HG02840 (cell line): ENCODE results near the gene MAPK11.

ENCODE experiments used
- ATAC-seq: cut with Tn5 transposase; IDR thresholded peaks from one replicate; pipeline ENCODE4 v1.9.1; 2021; ENCODE audit warnings: mild to moderate bottlenecking, moderate library complexity, moderate number of reproducible peaks; ENCODE audit not compliant: unreplicated experiment, low FRiP score

The MAPK11 gene

DNA sequence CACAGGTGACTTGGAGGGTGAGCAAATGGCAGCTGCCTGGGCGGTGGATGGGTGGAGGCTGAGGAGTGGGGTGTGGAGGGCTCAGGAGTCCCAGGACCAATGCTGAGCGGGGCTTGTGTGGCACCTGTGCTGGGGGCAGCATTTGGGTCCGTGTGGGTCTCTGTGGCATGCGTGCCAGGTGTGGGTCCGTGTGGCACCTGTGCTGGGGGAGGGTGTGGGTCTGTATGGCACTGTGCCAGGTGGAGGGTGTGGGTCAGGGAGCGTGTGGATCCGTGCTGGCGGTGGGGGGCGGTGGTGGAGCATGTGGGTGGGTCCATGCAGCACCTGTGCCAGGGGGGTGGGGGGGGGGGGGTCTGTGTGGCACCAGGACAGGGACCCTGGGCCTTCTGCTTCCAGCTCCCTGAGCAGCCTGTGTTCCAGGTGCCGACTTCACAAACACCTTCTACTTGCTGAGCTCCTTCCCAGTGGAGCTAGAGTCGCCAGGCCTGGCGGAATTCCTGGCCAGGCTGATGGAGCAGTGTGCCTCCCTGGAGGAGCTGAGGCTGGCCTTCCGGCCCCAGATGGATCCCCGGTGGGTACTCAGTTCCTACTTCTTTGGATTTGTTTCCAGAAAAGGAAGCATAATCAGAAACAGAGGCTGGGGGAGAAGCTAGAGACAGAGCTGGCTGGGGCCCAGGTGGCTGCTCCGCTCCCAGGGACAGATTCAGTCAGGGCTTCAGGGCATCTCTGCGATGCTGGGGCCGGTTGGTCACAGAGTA lies 54.7 kb downstream of the MAPK11 start:
- no peak for ATAC-seq
